IMR-90 (cell line): Measurements from ENCODE around the gene TRAF7. TPM values are rescaled to one million over a fixed set of nuclear protein-coding genes. Genes with fewer than 3 reads are reported as not detected.
A peak's percentile ranks its signal among the peaks of the same experiment; 100 is the strongest.

Experiments
- ATAC-seq: fragments of 200-7000 bp; cut with Tn5 transposase; 2 replicates; pipeline ENCODE4 v1.9.1; 2020; ENCODE audit warnings: low read depth, mild to moderate bottlenecking, moderate library complexity
- BruUV-seq: library from RNA; stranded (reverse); fragments of 400-500 nt; replicated peaks from 2 replicates; lab custom pipeline; 2021; lab: Mats Ljungman, UMichigan
- CTCF ChIA-PET: fragments of 300-600 bp; formaldehyde crosslinking; extraction: SDS; loops from one replicate; lab custom pipeline; 2021; ENCODE audit warnings: antibody characterized with exemption; lab: Yijun Ruan, JAX
- POLR2A ChIA-PET: fragments of 300-600 bp; sonication (Branson Sonifier 250); formaldehyde crosslinking; loops from one replicate; lab custom pipeline; 2022; ENCODE audit warnings: antibody characterized with exemption; ENCODE audit not compliant: unreplicated experiment; lab: Charles Lee
- DNase-seq: peaks from one replicate; pipeline ENCODE4 v3.0.0; 2013
- H2AFZ ChIP-seq: replicated peaks from 2 replicates; pipeline ENCODE3; 2013; ENCODE audit warnings: low read length, mild to moderate bottlenecking; ENCODE audit not compliant: poor library complexity
- H2AK5ac ChIP-seq: 2 replicates; pipeline ENCODE4 v1.6.1; 2013; ENCODE audit warnings: low read depth, low read length, inconsistent platforms
- H2AK9ac ChIP-seq: replicated peaks from 2 replicates; pipeline ENCODE3; 2013; ENCODE audit warnings: mild to moderate bottlenecking, low read depth, low read length, moderate library complexity; ENCODE audit not compliant: poor library complexity
- H2BK120ac ChIP-seq: 2 replicates; pipeline ENCODE4 v1.6.1; 2013; ENCODE audit warnings: low read depth, low read length, inconsistent platforms
- H2BK15ac ChIP-seq: 3 replicates; pipeline ENCODE4 v1.6.1; 2013; ENCODE audit warnings: low read depth, low read length, inconsistent platforms
- H2BK20ac ChIP-seq: 2 replicates; pipeline ENCODE4 v1.6.1; 2013; ENCODE audit warnings: low read depth, mild to moderate bottlenecking, inconsistent platforms, low read length, moderate library complexity
- H2BK5ac ChIP-seq: 2 replicates; pipeline ENCODE4 v1.6.1; 2013; ENCODE audit warnings: mild to moderate bottlenecking, low read depth, low read length, inconsistent platforms; ENCODE audit not compliant: poor library complexity, severe bottlenecking
- H3K14ac ChIP-seq: replicated peaks from 2 replicates; pipeline ENCODE4 v1.6.1; 2013; ENCODE audit warnings: low read depth, low read length, inconsistent platforms
- H3K18ac ChIP-seq: 2 replicates; pipeline ENCODE4 v1.6.1; 2013; ENCODE audit warnings: low read depth, low read length, control low read depth
- H3K23ac ChIP-seq: 2 replicates; pipeline ENCODE4 v1.6.1; 2013; ENCODE audit warnings: low read depth, low read length, inconsistent platforms
- H3K27ac ChIP-seq: 2 replicates; pipeline ENCODE4 v1.5.1; 2013; ENCODE audit warnings: mild to moderate bottlenecking, control low read depth, low read length; ENCODE audit not compliant: insufficient read depth
- H3K27me3 ChIP-seq: 2 replicates; pipeline ENCODE4 v1.6.1; 2013; ENCODE audit warnings: low read length; ENCODE audit not compliant: control insufficient read depth, insufficient read depth
- H3K36me3 ChIP-seq: 2 replicates; pipeline ENCODE4 v1.6.1; 2013; ENCODE audit warnings: low read length, mixed read lengths; ENCODE audit not compliant: control insufficient read depth, insufficient read depth
- H3K4ac ChIP-seq: 2 replicates; pipeline ENCODE4 v1.6.1; 2013; ENCODE audit warnings: low read depth, low read length, inconsistent platforms
- H3K4me1 ChIP-seq: 2 replicates; pipeline ENCODE4 v1.6.1; 2013; ENCODE audit warnings: low read length, mixed read lengths; ENCODE audit not compliant: control insufficient read depth, insufficient read depth
- H3K4me2 ChIP-seq: 2 replicates; pipeline ENCODE4 v1.6.1; 2013; ENCODE audit warnings: low read depth, mild to moderate bottlenecking, control low read depth, low read length, moderate library complexity
- H3K4me3 ChIP-seq: 2 replicates; pipeline ENCODE4 v1.5.1; 2013; ENCODE audit warnings: low read depth, mild to moderate bottlenecking, control low read depth, low read length, moderate library complexity; ENCODE audit not compliant: insufficient read depth
- H3K56ac ChIP-seq: 2 replicates; pipeline ENCODE4 v1.6.1; 2013; ENCODE audit warnings: low read length, inconsistent platforms; ENCODE audit not compliant: insufficient read depth; ENCODE audit errors: extremely low read depth
- H3K79me1 ChIP-seq, 2 experiments: 2 replicates each; pipeline ENCODE4 v1.6.1; 2013; ENCODE audit warnings: low read length in 2 of 2, inconsistent platforms in 1 of 2, low read depth in 1 of 2
- H3K9ac ChIP-seq: 2 replicates; pipeline ENCODE4 v1.6.1; 2013; ENCODE audit warnings: low read depth, low read length, control low read depth
- H3K9me1 ChIP-seq: 2 replicates; pipeline ENCODE4 v1.6.1; 2013; ENCODE audit warnings: low read length, inconsistent platforms; ENCODE audit not compliant: insufficient read depth
- H3K9me3 ChIP-seq: 2 replicates; pipeline ENCODE4 v1.6.1; 2013; ENCODE audit warnings: low read length; ENCODE audit not compliant: control insufficient read depth, insufficient read depth
- H4K20me1 ChIP-seq: 2 replicates; pipeline ENCODE4 v1.6.1; 2013; ENCODE audit warnings: low read length, inconsistent platforms; ENCODE audit not compliant: insufficient read depth
- H4K5ac ChIP-seq: 2 replicates; pipeline ENCODE4 v1.6.1; 2013; ENCODE audit warnings: mild to moderate bottlenecking, low read depth, low read length, control low read depth
- H4K8ac ChIP-seq, 2 experiments: 2 replicates each; pipeline ENCODE4 v1.6.1; 2013; ENCODE audit warnings: low read depth in 2 of 2, low read length in 2 of 2, control low read depth in 1 of 2, inconsistent platforms in 1 of 2
- H4K91ac ChIP-seq: 2 replicates; pipeline ENCODE4 v1.6.1; 2013; ENCODE audit warnings: low read depth, low read length, inconsistent platforms; ENCODE audit not compliant: insufficient read depth
- BHLHE40 ChIP-seq: fragments of 150-350 bp; IDR thresholded peaks from 2 replicates; pipeline ENCODE4 v1.6.1; 2016; ENCODE audit warnings: mild to moderate bottlenecking, low read depth, low read length
- CEBPB ChIP-seq: IDR thresholded peaks from 2 replicates; pipeline ENCODE4 v1.6.1; 2012; ENCODE audit warnings: low read depth, low read length, improper control_type of control experiment
- CHD1 ChIP-seq: IDR thresholded peaks from 2 replicates; pipeline ENCODE4 v1.6.1; 2012; ENCODE audit warnings: low read depth, low read length, improper control_type of control experiment
- CTCF ChIP-seq: conservative IDR thresholded peaks from 2 replicates; pipeline ENCODE4 v1.5.1; 2012; ENCODE audit warnings: mild to moderate bottlenecking, low read depth, low read length, improper control_type of control experiment
- FOS ChIP-seq: fragments of 150-350 bp; IDR thresholded peaks from 2 replicates; pipeline ENCODE4 v1.6.1; 2016; ENCODE audit warnings: low read depth, low read length
- MAFK ChIP-seq: IDR thresholded peaks from 2 replicates; pipeline ENCODE4 v1.6.1; 2012; ENCODE audit warnings: low read depth, low read length, improper control_type of control experiment
- MAZ ChIP-seq: IDR thresholded peaks from 2 replicates; pipeline ENCODE4 v1.6.1; 2012; ENCODE audit warnings: low read depth, mild to moderate bottlenecking, low read length, improper control_type of control experiment, moderate library complexity, borderline replicate concordance
- MXI1 ChIP-seq: IDR thresholded peaks from 2 replicates; pipeline ENCODE4 v1.6.1; 2012; ENCODE audit warnings: low read depth, mild to moderate bottlenecking, low read length, moderate library complexity, borderline replicate concordance
- NFE2L2 ChIP-seq: fragments of 150-350 bp; IDR thresholded peaks from 2 replicates; pipeline ENCODE4 v1.6.1; 2016; ENCODE audit warnings: low read depth, mild to moderate bottlenecking, low read length
- POLR2A ChIP-seq: IDR thresholded peaks from 2 replicates; pipeline ENCODE4 v1.6.1; 2012; ENCODE audit warnings: mild to moderate bottlenecking, low read depth, low read length
- RAD21 ChIP-seq: IDR thresholded peaks from 2 replicates; pipeline ENCODE4 v1.6.1; 2012; ENCODE audit warnings: low read length, improper control_type of control experiment
- RCOR1 ChIP-seq: IDR thresholded peaks from 2 replicates; pipeline ENCODE4 v1.6.1; 2012; ENCODE audit warnings: mild to moderate bottlenecking, low read length, improper control_type of control experiment; ENCODE audit not compliant: insufficient replicate concordance
- RFX5 ChIP-seq: IDR thresholded peaks from 2 replicates; pipeline ENCODE4 v1.8.0; 2012; ENCODE audit warnings: low read depth, mild to moderate bottlenecking, low read length, moderate library complexity
- SMC3 ChIP-seq: fragments of 150-350 bp; IDR thresholded peaks from 2 replicates; pipeline ENCODE4 v1.6.1; 2016; ENCODE audit warnings: low read depth, mild to moderate bottlenecking, antibody characterized with exemption, low read length, moderate library complexity
- USF2 ChIP-seq: fragments of 150-350 bp; IDR thresholded peaks from 2 replicates; pipeline ENCODE4 v1.6.1; 2017; ENCODE audit warnings: mild to moderate bottlenecking, antibody characterized with exemption, low read length, low read depth
- WGBS, 2 experiments: methylation state at CpG; one replicate each; pipeline versions ENCODE4 v1.1.5 to v1.1.7; 2013; ENCODE audit warnings: missing lambda C conversion rate in 2 of 2; ENCODE audit not compliant: insufficient read length in 1 of 2; ENCODE audit errors: extremely low coverage in 2 of 2; 5-methylcytosine and 5-hydroxymethylcytosine counted together
- dilution Hi-C: fragments of 300-500 bp; cut with HindIII; formaldehyde crosslinking; loops from one replicate; pipeline ENCODE4 v1.14.3; 2018; ENCODE audit warnings: low sequenced_read_pairs; ENCODE audit not compliant: unreplicated experiment
- in situ Hi-C: fragments of 300-500 bp; cut with MboI; formaldehyde crosslinking; loops from 3 replicates; pipeline ENCODE4 v1.14.3; 2019; ENCODE audit warnings: low sequenced_read_pairs, inconsistent platforms, mixed read lengths
- intact Hi-C: fragments of 100-400 bp; cut with micrococcal nuclease; formaldehyde crosslinking; loops from 2 replicates; pipeline ENCODE4 v1.10.0; 2022
- polyA plus RNA-seq, 3 experiments: library from polyadenylated mRNA; depleted of rRNA; stranded (reverse); fragments of >200 nt; gene quantifications; 2 replicates each; pipeline ENCODE4 v1.2.3, GENCODE V29; 2012; ENCODE audit warnings: low replicate concordance in 1 of 3
- total RNA-seq: library from RNA; depleted of rRNA; stranded (reverse); fragments of >200 nt; gene quantifications from 2 replicates; pipeline ENCODE4 v1.2.3, GENCODE V29; 2012
- TF ChIP-seq, protein P1 (sequence below): fragments of 150-350 bp; IDR thresholded peaks from 2 replicates; pipeline ENCODE4 v1.6.1; 2016; ENCODE audit warnings: low read depth, mild to moderate bottlenecking, low read length, moderate library complexity, borderline replicate concordance

The TRAF7 gene
- total and polyA plus RNA-seq, 2 of the 4 experiments (the other 2 are of a cell fraction) = 29.6 to 52.6 TPM

GRCh38 chr16:2173916-2174315, 18.3 kb downstream of the TRAF7 start:
- intact Hi-C loops (no loop called here), dilution Hi-C loops (no loop called here), in situ Hi-C loops (no loop called here)
- H3K56ac ChIP-seq = no peak overlapping the region
- H3K27me3 ChIP-seq = no peaks in the 10 kb centered on the region
- BruUV-seq = no TSS peak
- POLR2A ChIA-PET = no interaction called here
- H3K9me3 ChIP-seq = no peaks in the 10 kb centered on the region
- no peak overlapping the region for H3K18ac ChIP-seq
- ATAC-seq (no peak), DNase-seq (no peak)
- H4K20me1 ChIP-seq = no peaks in the 10 kb centered on the region; the same call in 1 of the 2 replicates
- no peak overlapping the region for H2AFZ ChIP-seq
- no peak overlapping the region for H4K91ac ChIP-seq
- no peak overlapping the region for H2BK20ac ChIP-seq
- no peak overlapping the region for H3K4me2 ChIP-seq
- H3K4me3 ChIP-seq = no peak overlapping the region
- 93% methylated on average over 3 of the region's 4 CpGs; no CpG with 5 or more reads in 1 of the 2 experiments for WGBS, 2 experiments
- no peak for TF ChIP-seq MAZ
- no peak for TF ChIP-seq MAFK
- TF ChIP-seq CHD1 = no peak
- TF ChIP-seq POLR2A = no peak
- TF ChIP-seq CTCF = no peak
- no peak for TF ChIP-seq SMC3
- TF ChIP-seq RAD21 = no peak
- no peak for TF ChIP-seq RCOR1
- TF ChIP-seq RFX5 = no peak
- no peak for TF ChIP-seq CEBPB
- no peak for TF ChIP-seq FOS
- TF ChIP-seq NFE2L2 = no peak
- TF ChIP-seq, protein P1, sequence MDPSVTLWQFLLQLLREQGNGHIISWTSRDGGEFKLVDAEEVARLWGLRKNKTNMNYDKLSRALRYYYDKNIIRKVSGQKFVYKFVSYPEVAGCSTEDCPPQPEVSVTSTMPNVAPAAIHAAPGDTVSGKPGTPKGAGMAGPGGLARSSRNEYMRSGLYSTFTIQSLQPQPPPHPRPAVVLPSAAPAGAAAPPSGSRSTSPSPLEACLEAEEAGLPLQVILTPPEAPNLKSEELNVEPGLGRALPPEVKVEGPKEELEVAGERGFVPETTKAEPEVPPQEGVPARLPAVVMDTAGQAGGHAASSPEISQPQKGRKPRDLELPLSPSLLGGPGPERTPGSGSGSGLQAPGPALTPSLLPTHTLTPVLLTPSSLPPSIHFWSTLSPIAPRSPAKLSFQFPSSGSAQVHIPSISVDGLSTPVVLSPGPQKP = no peak
- no peak for TF ChIP-seq MXI1
- TF ChIP-seq BHLHE40 = no peak
- no peak for TF ChIP-seq USF2
- H3K9ac ChIP-seq = no peak overlapping the region
- H4K5ac ChIP-seq = no peak overlapping the region
- H3K9me1 ChIP-seq = no peaks in the 10 kb centered on the region
- no peak overlapping the region for H2AK5ac ChIP-seq
- peak overlapping the region; percentile 45 for H2AK9ac ChIP-seq
- H2BK5ac ChIP-seq = no peak overlapping the region
- no peak overlapping the region for H3K14ac ChIP-seq
- no peak overlapping the region for H3K27ac ChIP-seq
- peaks cover 0 to 4% of the 10 kb centered on the region in 2 experiments; a peak in 2 of 4 replicates for H3K79me1 ChIP-seq
- no peak overlapping the region for H3K4ac ChIP-seq
- CTCF ChIA-PET = no interaction called here
- H3K36me3 ChIP-seq = peaks cover 59% of the 10 kb centered on the region
- no peak overlapping the region for H2BK120ac ChIP-seq
- H4K8ac ChIP-seq = no peak overlapping the region
- no peak overlapping the region for H2BK15ac ChIP-seq
- H3K4me1 ChIP-seq = no peaks in the 10 kb centered on the region
- H3K23ac ChIP-seq = no peak overlapping the region
